NCI-H2107 treated with DMSO at 0.1 percent for 48 hours (cell line): ENCODE results near the gene SORCS1.

Experiments used
- DNase-seq: peaks from one replicate; lab custom pipeline; 2025; ENCODE audit not compliant: unreplicated experiment; lab: John Stamatoyannopoulos, UW

Gene SORCS1

DNA sequence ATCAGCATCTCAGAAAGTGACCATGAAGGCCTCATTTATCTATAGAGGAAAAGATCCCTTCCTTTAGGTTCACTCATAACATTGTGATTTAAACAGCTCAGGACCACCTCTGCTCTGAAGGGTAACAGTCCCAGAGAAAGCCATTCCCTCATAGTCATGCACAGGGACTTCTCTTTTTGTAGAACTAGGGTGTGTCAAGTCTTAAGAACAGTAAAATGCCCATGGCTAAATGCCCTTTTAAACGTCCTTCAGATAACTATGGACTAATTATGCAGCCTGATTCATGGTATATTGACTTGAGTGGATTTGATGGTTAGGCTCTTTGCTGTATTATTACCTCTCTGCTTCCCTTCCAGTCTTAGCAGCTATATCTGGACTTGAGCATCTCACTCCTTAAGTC is 337.8 kb downstream of the SORCS1 start:
- DNase-seq = no peak

DNA sequence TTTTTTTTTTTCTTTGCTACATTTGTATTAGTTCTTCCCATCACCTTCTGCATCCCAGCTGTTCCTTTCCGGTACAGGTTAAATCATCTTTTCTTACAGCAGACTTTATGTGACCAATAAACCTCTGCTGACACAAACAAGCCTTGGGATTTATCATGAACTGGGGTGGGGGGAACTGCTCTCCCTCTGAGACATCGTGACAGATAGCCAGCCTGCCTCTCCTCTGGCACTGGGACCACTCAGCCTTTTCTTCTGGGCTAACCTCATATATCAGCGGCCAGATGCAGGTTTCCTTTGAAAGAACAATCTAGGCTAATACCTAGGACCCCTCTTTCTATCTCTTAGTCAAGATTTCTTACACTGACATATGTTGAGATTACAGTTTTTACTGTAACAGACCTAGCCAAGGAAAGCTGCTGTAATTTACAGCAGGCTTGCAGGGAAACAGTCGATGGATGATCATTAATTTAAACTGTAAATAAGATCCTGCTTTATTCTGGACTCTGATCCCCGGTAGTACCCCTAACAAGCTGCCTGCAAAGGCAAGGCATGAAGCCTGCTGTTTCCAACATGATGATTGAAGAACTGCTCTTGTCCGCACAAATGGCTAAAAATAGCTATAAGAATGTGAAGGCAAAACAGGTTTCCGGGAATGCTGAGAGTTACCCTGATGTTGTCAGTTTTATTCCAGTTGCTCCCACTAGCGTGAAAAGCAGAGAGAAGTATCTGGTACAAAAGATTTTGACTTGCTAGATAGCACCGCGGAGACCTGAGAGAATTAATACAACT is 338.7 kb downstream of the SORCS1 start:
- no peak for DNase-seq

DNA sequence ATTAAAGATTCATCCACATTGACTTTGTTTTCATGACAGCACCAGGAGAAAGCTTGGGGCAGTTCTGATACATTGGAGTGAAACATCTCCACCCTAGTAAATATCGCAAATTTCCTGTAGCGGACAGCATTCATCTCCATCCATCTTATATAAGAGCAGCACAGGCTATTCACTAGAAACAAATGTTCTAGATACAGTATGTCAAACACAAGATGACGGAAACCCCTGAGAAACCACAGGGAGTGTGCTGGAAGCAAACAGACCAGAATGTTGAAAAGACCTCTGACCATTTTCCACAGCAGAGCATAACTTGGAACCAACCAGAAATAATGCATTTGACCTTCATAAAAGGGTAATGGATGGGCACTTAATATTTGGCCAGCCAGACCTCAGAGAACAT is 343.9 kb downstream of the SORCS1 start:
- no peak for DNase-seq

DNA sequence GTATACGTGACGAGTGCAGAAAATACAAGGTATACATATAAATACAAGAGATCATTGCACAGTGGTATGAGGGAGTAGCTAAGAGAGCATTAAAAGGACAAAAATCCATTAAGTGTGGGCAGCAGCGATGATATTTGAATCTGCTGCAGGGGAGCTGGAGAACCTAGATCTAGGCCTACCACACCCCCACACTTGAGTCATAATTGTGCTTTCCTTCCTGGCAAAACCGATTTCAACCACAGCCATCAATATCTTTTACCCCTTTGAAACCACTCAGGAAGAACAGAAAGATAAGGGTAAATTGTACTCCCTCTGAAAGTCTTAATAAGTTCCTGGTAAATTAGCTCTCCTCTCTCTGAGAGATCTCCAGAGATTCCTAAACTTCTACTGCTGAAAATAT is 345.0 kb downstream of the SORCS1 start:
- no peak for DNase-seq

DNA sequence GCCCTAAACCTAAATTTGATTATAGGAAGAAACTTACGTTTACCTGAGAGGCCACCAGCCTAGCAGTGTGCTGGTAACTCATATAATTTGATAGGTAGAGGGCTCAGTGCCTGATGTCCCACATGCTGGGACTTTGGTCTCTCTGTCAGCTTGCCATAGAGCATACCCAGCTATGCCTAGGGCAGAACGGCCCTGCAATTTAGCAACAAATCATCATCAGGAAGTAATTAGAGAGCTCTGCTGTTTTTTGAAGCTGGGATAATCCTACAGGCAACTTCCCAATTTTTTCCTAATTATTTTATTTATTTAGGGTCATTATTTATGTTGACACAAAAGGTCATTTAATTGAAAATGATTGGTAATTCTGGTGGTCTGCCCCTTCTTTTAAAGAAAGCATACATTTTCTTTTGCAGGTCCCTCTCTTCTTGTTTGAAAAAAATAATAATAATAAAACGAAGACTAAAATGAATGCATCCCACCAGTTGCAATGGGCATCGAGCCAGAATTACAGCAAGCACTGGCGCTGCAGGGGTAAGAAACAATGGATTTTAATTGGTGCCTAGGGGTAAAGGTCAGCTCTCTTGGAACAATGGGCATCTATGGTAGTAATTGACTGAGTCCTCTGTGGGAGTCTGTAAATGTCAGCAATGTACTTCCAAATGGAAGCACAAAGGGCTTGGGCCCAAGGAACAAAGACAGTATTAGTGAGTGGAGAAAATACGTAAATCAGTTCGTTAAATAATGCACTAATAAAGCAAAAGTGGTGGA is 348.0 kb downstream of the SORCS1 start:
- DNase-seq = no peak

DNA sequence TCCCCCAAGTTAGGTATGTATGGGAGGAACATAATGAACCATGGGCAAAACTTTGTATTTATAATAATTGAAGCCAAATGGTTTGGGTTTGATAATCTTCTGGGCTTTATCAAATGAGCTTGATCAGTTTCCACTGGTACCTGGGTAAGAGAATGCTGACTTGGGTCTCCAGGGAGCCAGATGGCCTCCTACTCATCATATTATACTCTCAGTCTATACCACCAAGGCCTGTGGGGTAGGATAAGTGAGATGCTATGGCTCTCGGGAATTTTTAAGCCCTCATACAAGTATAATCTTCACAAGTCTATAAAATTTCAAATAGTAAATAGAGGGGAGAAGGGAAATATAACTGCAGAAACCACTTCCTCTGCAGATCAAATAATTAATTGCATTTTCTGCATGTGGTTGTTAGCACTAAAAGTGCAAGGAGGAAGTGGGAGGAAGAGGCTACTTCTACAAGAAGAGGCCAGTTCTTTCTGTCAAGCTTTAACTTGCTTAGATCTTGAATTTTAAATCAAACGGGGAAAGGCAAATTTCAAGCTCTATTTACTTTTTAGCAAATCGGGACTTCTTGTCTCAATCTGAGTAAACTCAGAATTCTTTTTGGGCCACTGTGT is 349.0 kb downstream of the SORCS1 start:
- no peak for DNase-seq

DNA sequence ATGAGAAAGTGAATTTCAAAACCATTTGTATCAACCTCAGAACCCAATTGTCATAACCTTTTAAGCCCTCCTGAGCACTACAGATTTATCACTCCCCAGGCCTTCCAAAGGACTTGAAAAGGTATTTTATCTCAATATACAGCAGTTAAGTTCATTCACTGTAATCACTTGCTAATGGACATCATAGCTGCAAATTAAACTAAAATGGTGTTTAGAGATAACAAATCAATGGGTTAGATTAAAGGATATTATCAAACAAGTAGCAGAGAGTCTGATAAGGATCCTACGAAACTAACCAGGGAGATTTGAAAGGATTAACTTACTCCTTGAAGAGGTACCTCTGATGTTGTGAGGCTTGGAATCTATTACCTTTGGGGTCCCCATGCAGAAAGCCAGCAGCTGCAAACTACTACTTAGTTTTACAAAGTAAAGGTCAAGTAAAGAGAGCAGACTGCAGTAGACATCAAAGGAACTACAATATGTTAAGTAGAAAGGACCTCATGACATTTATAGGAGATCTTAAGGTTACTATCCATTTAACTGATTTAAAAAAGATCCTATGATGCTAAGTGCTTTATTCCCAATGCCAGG is 359.4 kb downstream of the SORCS1 start:
- DNase-seq = no peak

DNA sequence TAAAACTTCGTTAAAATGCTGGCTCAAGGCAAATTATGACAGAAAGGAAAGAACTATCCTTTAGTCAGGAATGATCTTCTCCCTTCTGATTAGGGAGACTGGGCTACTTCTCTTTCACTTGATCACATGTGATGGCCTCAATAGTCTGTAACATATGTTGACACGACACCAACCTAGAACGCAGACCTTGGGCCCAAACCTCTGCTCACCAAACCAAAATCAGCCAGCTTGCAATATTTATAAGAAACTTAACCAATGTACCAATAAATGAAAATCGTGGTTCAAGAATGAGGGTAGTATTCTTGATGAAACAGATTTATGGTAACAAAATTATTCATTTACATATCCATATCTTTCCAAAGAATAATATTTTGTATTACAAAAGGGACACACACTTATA is 361.6 kb downstream of the SORCS1 start:
- no peak for DNase-seq

DNA sequence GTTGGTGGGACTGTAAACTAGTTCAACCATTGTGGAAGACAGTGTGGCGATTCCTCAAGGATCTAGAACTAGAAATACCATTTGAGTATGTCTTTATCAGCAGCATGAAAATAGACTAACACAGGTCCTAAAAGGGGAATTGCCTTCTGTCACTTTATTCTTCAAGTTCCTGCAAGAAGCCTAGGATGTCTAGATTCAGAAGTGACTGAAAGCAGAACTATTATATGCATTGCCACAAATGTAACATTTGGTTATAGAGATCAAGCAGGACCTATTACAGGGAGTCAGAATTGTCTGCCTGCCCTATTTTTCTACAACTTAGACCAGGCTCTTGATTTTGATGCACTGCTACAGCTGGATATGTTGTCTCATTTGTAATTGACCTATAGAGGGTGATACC is 364.7 kb downstream of the SORCS1 start:
- no peak for DNase-seq

DNA sequence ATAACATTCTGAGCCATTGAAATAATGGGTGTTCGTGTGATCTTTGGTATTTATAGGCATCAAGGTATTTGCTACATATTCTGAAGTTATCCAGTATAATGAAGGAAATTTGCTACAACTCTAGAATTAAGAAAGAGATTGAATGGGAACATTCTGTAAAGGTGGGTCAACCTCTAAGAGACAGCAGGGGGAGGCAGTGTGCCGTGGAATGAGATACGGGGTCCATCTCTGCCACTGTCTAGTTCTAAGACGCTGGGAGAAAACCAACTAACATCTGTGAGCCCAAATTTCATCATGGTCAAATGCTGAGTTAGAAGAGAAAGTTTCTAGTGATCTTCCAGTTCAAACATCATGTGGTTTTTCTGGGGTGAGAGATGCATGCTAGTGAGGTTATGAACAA is 368.9 kb downstream of the SORCS1 start:
- DNase-seq = no peak

DNA sequence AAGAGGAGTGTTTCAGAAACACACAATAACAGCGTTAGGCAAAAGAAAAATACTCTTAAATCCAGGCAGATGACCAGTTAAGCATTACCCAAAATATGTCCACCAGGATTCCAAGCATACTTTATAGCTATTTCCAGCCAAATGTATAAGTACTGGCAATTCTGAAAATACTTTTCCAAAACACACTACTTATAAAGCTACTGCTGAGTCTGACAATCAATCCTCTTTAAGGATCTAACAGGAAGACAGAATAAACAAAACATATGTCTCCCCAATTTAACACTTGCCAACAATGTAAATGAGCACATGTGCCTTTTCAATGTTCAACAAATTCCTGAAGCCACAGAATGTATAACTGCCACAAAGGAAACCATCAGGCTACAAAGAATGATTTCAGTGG is 370.9 kb downstream of the SORCS1 start:
- no peak for DNase-seq

DNA sequence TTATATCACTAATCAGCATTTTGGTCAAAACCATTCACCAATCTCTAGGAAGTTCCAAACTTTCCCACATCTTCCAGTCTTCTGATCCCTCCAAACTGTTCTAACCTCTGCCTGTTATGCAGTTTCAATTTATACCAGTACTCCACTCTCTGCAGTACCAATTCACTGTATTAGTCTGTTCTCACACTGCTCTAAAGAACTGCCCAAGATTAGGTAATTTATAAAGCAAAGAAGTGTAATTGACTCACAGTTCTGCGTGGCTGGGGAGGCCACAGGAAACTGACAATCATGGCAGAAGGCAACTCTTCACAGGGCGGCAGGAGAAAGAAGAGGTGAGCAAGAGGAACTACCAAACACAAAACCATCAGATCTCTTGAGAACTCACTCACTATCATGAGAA is 374.9 kb downstream of the SORCS1 start:
- DNase-seq = no peak

DNA sequence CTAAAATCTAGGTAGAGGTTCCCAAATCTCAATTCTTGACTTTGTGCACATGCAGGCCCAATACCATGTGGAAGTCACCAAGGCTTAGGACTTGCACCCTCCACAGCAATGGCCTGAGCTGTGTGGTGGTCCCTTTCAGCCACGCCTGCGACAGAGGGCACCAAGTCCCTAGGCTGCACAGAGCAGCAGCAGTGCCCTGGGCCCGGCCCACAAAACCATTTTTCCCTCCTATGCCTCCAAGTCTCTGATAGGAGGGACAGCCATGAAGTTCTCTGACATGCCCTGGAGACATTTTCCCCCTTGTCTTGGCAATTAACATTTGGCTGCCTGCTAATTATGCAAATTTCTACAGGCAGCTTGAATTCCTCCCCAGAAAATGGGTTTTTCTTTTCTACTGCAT is 375.5 kb downstream of the SORCS1 start:
- no peak for DNase-seq

DNA sequence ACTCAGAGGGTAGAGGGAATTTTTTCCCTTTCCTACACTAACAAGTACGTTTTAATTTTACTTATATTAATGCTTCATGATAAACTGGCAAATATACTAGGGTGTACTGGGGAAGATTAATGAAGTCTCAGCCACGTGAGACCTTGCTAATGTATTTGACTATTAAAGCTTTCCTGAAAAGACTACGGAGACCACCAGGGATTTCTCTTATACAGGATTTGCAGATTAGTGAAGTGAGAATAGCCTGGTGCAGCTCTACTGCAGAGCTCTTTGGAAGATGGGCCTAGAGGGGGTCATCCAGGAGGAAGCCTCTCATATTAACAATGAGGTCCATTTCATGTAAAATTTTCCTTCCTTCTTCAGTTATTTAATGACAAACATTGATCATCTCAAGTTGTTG is 379.0 kb downstream of the SORCS1 start:
- no peak for DNase-seq

DNA sequence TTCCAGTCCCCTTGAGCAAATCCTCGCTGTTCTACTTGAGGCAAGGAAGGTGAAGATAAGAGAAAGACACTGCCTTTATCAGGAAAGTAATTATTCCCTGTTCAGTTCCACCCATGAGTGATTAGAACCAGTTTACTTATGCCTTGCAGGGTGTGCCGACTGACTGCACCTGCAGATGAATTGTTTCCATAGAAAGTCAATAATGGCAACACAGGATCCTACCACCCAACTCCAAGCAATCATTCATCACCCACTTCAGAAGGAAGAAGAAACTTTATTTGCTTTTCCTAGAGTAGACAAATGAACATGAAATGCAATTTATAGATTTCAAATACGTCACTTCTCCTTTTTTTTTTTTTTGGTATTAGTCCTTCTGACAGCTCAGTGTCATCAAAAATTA is 383.9 kb downstream of the SORCS1 start:
- no peak for DNase-seq

DNA sequence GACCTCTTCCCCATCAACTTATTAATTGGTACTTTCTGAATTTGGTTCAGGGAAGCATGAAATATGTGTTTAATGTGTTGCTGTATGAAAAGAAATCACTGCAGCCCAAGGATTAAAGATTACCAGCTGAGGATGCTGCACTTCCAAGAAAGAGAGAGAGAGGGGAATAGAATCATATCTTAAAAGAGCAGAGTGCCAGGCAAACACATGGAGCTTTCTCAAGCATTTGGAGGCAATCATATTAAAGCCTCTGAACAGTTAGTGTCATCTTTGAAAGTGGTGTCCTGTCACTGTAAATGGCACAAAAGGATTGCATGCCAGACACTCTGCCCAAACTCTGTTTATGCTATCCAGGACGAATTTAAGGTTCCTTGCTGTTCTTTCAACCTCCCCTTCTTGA is 386.7 kb downstream of the SORCS1 start:
- no peak for DNase-seq

DNA sequence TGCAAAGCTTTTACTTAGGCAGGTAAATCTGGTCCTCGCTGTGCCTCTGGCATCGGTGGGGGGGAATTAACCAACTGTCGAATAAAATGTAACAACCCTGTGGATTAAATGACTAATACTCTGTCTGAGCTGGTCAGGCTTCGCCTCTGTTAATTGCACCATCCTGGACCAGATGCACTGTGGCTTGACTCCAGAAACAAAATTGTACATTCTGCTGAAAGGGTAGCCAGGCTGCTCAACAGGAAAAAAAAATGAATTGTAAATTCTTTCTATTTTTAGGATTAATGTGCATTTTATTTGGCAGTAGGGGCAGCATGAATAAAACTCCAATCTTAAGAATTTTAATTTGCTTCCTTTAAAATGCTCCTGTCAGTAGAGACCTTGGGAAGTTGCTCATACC is 389.4 kb downstream of the SORCS1 start:
- no peak for DNase-seq

DNA sequence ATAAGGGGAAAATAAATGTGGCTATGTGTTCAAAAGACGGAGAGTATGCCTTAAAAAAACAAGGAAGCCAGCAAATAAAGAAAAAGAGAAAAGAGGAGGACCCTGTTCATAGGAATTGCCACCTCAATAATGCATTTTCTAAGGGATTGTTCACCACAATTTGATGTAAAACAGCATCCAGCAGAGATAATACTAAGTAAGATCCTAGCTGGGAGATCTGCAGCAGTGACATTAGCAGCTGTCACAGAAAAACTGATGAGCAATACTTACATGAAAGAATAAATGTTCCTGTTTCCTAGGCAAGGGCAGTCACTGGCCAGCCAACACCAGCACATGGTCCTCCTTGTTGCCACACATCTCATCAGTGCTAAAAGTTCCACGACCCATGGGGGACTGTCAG is 391.5 kb downstream of the SORCS1 start:
- no peak for DNase-seq

DNA sequence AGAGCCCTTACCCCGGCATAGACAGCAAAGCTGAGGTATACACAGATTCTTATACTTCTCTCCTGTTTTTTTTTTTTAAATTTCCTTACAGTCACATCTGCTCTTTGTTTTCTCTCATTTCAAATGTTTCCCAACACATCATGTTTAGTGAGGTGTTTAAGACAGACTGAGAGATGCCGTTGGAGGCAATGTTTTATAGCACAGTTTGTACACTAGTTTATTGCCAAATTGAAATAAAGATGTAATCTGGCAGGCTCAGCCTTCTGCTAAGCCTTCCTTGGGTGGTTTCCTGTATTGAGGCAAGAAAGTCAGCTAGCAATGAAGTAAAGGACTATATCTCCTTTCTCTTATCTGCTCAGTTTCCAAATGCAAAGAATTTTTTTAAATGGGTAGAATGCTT is 393.4 kb downstream of the SORCS1 start:
- no peak for DNase-seq

DNA sequence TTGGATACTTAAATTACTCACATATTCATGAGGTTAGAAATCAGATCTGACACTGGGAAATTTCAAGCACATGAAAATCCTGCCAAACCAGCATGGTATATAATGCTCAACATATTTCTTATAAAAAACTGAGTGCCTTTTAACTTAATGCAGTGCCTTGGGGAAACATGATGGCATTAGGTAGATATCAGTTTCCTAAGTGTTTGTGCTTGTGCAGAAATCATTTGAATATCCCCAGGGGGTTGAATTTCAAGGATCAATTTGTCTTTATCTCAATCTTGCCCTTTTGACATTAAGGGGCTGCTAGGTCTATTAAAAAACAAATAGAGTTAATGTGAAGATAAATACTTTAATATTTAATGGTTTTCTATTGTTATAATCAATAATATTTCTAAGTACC is 396.3 kb downstream of the SORCS1 start:
- no peak for DNase-seq

DNA sequence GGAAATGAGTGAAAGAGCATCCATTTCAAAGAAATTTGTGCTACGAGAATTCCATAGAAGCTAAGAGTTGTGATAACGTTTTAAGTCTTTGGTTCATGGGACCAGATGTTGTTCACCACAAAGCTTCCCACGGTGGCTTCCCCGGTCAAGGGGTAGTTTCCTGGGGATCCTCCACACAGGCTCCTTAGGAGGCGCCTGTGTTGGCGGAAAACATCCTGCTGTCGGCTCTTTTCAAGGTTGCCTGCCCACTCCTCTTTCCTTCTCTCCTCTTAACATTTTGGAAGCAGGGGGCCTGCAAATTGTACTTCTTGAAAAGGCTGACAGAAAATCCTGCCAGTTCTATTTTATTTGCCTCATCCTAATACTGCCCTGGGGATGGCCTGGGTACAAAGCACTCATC is 398.6 kb downstream of the SORCS1 start:
- DNase-seq = no peak

DNA sequence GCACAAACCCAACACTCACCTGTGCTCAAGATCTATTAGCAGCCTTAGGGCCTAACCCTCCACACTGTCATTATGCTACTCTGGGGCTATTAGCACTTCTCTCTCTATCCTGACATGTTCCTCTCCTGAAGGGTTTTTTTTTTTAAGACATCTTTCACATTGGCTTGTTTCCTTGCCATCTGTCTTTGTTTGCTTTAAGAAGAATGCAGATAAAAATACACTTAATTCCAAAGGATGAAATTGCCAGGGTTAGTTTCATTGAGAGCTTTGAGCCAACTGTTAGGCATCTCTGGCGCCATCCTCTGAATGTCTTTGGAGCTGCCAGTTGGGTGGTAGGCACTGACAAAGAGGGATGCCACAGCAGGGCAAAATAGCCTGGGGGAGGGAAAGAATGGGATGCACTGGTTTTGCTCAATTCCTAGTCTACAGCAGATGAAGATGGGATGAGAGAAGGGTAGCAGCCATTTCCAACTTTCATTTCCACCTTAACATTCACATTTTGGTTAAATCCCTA is 399.2 kb downstream of the SORCS1 start:
- DNase-seq = no peak
